GM12801 (cell line): ENCODE measurements around the gene PUM1.

Experiments
- CTCF ChIP-seq: IDR thresholded peaks from one replicate; pipeline ENCODE4 v1.5.1; 2011; ENCODE audit warnings: control low read depth; ENCODE audit not compliant: insufficient read length; ENCODE audit errors: extremely low read depth

PUM1 gene

GRCh38 chr1:31058012-31058411 lies 7.5 kb downstream of the PUM1 start:
- TF ChIP-seq CTCF, result no peak

DNA sequence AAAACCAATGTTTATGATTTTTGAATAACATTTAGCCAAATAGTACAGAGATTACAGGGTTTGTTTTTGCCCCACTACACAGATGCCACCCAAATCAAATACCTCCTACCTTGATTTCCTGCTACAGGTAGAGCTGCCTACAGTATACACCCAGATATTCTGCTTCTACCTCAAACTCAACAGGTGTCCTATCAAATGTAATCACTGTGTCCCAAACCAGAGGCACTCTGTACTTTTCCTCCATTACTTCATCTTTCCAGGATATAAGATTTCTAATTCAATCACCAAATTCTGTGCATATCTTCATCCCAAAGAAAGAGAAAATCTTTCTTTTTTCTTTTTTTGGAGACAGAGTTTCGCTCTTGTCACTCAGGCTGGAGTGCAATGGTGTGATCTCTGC lies 9.6 kb downstream of the PUM1 start:
- TF ChIP-seq CTCF, result no peak

DNA sequence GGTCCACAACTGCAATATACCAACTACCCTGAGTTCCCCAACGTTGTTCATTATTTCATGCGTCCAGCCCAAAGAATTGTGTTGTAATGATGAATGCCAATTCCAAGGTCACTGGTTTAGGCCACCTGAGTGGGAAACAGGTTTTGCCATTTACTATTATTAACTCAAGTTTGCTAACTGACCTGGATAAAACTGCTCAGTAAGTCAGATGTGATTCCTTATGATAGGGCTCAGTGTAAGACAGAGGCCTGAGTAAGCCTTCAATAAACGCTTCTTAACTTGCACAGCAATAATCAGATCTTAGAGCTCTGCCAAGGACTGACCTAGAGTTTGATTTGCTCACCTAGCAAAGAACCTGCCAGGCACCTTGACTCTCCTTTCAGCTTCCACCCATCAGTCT lies 10.0 kb downstream of the PUM1 start:
- no peak for TF ChIP-seq CTCF

DNA sequence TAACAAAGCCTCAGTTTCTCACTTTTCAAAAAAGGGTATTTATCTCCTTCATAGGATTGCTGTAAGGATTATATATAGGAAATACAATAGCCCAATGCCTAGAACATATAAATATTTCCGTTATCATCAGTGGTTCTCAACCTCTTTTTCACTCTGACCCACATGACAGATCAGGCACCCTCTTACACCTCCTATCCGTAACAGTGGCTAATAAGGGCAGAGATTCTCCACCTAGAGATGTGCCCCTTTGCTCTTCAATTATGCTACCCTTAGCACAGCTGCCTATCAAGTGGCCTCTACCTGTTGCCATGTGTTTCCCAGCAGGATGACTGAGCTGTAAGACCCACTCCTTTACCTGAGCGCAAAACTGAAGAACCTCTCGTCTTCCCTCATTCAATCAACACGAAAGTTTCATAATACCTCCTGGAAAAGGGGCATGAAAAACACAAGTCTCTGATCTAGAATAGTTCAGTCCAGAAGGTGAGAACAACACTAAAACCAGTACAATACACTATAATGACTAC lies 10.5 kb downstream of the PUM1 start:
- TF ChIP-seq CTCF, result no peak

DNA sequence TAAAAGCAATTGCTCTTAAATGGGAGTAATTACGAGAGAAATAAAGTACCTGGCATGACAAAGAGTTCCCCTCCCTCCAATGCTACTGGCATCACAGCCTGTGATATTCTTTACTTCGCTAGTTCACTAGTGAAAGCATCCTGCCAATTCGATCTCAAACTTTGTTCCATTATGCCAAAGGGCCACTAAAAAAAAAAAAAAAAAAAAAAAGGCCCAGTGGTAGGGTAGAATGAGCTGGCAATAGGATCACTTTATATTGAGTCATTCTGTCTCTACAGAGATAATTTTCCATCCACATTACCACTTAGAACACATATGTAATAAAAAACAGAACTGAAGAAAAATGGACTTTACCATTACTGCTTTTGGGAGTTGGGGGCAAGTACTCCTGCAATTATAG lies 11.2 kb downstream of the PUM1 start:
- TF ChIP-seq CTCF, result no peak

GRCh38 chr1:31051611-31052010 lies 13.9 kb downstream of the PUM1 start:
- TF ChIP-seq CTCF, result no peak

DNA sequence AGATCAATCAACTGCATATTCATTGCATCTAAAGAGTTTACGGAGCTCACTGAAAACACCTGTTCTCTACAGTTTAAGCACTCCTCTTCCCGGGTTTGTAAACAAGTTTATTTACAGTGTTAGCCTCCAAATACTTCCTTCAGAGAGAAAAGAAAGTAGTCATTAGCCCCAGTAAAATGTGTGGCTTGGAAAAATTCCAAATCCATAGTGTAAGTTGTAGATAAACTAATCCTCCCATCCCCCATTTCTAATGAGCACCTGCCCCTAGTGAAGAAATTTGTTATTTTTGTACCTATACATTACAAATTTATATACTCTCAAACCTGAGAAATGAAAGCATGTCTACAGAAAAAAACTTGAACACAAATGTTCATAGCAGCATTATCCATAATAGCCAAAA lies 21.9 kb downstream of the PUM1 start:
- TF ChIP-seq CTCF, result no peak

GRCh38 chr1:31042656-31043055 lies 22.9 kb downstream of the PUM1 start:
- TF ChIP-seq CTCF, result no peak
